IPS-NIHi11 (cell line): ENCODE data around the gene ZNF490.
"Not testable (repeated sequence)": the region's sequence is repeated elsewhere in the genome, so short reads cannot be mapped to it uniquely, and the experiment has no call there.

Source experiments
- DNase-seq: peaks from one replicate; pipeline ENCODE4 v3.0.0; 2012; ENCODE audit warnings: mixed read lengths, low spot score

ZNF490 gene

DNA sequence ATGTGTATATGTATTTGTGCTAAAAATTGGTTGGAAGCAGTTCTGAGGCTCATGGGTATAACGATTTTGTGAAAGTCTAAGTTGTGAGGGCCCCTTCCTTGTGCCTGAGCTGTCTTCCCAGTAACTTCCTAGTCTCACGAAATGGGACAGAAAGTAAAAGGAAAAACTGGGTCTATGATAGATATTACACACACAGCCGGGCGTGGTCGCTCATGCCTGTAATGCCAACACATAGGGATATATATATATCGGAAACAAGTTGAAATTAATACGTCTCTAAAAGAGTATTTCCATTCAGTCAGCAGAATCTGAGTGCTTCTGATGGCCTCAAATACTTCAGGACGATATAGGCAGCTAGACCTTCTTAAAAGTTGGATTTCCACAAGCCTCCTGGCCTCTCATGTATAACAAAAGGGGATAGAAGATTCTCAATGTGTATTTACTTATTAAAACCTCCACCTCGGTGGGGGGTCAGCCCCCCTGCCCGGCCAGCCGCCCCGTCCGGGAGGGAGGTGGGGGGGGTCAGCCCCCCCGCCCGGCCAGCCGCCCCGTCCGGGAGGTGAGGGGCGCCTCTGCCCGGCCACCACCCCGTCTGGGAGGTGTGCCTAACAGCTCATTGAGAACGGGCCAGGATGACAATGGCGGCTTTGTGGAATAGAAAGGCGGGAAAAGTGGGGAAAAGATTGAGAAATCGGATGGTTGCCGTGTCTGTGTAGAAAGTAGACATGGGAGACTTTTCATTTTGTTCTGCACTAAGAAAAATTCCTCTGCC lies 10.8 kb upstream of the ZNF490 start:
- not testable (repeated sequence) for DNase-seq

- no peak for DNase-seq
These were observed 7.0 kb upstream of the ZNF490 start for GRCh38 chr19:12617646-12618045.

GRCh38 chr19:12611361-12611699 lies 717 bp upstream of the ZNF490 start:
- peak; percentile 74 for DNase-seq

- no peak for DNase-seq
These were observed 3.0 kb downstream of the ZNF490 start for GRCh38 chr19:12607631-12608030.

- no peak for DNase-seq
These were observed 3.8 kb downstream of the ZNF490 start for GRCh38 chr19:12606796-12607195.

GRCh38 chr19:12603714-12604113 lies 6.9 kb downstream of the ZNF490 start:
- no peak for DNase-seq

DNA sequence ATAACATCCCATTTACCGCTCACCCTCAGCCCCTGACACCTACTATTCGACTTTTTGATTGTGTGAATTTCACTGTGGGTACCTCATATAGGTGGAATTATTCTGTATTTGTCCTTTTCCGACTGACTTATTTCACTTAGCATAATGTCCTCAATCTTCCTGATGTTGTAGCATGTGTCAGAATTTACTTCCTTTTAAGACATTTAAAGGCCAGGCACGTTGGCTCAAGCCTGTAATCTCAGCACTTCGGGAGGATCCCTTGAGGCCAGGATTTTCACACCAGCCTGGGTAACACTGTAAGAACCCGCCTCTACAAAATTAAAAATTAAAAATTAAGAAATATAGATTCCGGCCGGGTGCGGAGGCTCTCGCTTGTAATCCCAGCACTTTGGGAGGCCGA lies 13.0 kb downstream of the ZNF490 start:
- no peak for DNase-seq

GRCh38 chr19:12596927-12597548 lies 13.6 kb downstream of the ZNF490 start:
- DNase-seq, result peak; percentile 60

GRCh38 chr19:12596485-12596884 lies 14.1 kb downstream of the ZNF490 start:
- no peak for DNase-seq

GRCh38 chr19:12581100-12581499 lies 29.5 kb downstream of the ZNF490 start:
- no peak for DNase-seq

DNA sequence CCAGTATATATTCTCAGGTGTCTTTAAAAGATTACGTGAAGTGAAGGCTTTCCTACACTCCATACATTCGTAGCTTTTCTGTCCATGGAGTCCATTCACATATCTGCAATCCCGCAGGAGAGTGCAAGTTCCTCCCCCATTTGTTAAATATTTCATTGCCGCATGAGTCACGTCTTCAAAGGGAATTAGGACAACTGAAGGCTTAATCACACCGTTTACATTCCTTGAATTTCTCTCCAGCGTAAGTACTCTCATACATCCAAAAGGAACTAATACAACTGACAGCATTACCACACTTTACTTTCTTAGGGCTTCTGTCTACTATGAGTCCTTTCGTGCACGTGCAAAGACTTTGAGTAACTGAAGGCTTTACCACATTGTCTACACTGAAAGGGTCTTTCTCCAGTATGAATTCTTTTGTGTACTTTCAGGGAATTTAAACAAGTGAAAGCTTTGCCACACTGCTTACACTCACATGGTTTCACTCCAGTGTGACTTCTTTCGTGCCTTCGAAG lies 30.4 kb downstream of the ZNF490 start:
- no peak for DNase-seq

DNA sequence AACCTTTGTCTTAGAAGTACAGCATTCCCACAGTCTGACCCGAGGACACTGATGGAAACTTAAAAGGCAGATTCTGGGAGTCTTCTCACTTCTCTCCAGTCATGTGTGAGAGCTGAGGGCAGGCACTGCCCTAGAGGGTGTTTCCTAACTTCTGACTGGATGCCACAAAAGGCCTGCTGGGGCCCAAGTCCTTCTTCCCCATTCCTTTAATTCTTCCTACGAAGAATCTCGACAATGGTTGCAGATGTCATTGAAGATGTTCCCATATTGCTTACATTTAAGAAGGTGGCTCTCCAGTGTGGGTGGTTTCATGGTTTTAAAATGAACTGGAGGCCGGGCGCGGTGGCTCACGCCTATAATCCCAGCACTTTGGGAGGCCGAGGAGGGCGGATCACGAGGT lies 32.0 kb downstream of the ZNF490 start:
- no peak for DNase-seq

DNA sequence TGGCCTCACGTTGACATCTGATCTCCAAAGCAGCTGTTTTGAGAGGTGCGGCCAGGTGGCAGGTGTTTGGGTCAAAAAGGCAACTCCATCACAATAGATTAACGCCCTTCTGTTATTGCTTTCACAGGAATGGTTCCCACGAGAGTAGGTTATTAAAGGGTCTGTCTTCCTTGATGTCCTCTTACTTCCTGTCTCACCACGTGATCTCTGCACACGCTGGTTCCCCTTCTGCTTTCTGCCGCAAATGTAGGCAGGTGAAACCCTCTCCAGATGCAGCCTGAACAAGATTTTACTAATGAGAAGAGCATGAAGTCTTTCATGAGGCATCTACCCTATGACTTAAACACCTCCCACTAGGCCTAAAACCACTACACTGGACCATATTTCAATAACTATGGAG lies 36.6 kb downstream of the ZNF490 start:
- DNase-seq, result no peak

- DNase-seq, result no peak
These were observed 42.7 kb downstream of the ZNF490 start for GRCh38 chr19:12567951-12568350.

DNA sequence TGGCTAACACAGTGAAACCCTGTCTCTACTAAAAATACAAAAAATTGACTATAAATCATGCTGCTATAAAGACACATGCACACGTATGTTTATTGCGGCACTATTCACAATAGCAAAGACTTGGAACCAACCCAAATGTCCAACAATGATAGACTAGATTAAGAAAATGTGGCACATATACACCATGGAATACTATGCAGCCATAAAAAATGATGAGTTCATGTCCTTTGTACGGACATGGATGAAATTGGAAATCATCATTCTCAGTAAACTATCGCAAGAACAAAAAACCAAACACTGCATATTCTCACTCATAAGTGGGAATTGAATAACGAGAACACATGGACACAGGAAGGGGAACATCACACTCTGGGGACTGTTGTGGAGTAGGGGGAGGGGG lies 44.2 kb downstream of the ZNF490 start:
- not testable (repeated sequence) for DNase-seq

DNA sequence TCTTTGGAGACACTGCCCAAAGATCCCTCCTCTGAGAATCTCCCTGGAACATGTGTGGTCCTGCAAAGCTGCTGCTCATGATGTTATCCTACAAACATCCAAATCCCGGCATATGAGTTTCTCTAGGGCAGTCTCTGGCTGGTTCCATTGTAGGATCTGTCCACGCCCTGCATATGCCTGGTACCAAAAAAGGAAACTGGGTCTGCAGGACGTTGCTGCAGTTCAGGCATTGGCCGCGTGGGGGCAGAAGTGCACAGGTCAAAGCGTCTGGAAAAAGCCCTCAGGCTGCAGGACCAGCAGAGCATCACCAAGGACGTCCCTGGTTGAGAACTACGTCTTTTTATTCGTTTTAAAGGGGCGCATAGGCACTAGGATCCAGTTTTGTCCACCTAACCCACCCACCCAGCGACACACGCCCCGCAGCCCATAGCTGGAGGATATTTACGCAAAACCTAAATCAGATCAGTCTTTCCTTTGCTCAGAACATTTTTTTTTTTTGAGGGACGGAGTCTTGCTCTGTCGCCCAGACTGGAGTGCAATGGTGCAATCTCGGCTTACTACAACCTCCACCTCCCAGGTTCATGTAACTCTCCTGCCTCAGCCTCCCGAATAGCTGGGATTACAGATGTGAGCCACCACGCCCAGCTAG lies 46.5 kb downstream of the ZNF490 start:
- peak; percentile 93 for DNase-seq

DNA sequence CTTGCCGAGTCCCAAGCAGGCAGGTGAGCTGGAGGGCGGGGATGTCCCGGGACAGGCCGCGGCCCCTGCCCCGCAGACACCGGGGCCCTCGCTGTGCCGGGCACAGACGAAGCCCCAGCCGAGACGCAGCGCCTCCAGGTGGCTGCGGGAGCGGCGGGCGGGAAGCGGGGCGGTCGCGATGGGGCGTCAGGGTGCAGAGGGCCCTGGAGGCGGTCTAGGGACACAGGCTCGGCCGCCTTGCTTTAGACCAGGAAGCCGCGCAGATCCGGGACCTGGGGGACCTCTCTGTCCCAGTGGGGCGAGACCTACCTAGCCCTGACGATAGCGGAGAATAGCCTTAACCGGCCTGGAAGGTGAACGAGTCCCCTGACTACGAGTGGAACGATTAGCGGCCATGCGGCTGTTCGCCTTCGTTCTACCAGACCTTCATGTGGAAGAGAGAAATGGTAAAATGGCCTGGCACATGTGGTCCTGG lies 55.1 kb downstream of the ZNF490 start:
- DNase-seq, result peak; percentile 38

- DNase-seq, result peak; percentile 96
These were observed 59.4 kb downstream of the ZNF490 start, which contains the start of gene ZNF564 for GRCh38 chr19:12551060-12551832. TSS of gene ZNF564 (minus strand) at chr19:12551482. CDS start at chr19:12551332, 150 bp downstream.

- no peak for DNase-seq
These were observed 63.7 kb downstream of the ZNF490 start for GRCh38 chr19:12546903-12547302.

DNA sequence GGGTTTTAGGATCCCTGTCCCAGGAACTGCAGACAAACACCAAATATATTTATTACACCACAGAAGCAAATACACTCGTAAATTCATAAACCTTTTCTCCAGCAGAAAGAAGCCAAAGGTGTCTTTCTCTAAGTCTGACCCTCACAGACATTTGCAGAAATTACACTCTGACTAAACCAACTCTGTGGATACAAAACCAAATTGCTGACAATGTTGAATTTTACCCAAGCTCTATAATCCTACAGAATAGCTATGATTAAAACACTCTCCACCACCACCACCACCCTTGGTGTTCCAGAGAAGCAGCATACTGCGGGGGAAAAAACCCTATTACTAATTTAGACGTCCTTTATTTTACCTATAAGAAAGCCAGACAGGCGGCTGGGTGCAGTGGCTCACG lies 64.5 kb downstream of the ZNF490 start:
- no peak for DNase-seq

GRCh38 chr19:12545267-12545666 lies 65.3 kb downstream of the ZNF490 start:
- no peak for DNase-seq

DNA sequence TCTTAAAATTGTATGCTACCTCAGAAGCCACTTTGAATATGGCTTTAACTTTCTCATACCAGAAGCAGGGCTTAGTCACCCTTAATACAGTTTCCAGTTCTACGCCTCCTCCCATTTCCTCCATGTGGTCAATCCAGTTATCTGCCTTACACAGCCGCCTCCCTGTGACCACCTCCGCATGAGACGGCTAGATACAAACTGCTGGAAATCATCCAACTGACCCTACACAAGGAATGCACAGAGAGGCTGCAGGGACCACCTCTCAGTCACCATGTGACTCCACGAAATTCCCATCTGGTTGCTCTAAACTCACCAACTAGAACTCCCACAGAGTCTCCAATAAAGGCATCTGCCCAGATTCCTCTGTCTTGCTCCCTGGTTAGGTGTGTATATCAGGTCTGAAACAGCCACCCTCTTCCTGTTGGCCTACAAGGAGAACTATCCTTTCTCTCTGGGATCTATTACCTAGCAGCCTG lies 66.2 kb downstream of the ZNF490 start:
- DNase-seq, result no peak
